ENCODE data around the gene RCOR2. TPM values are rescaled to one million over a fixed set of nuclear protein-coding genes. Genes with fewer than 3 reads are reported as not detected.

RCOR2 gene
- total RNA-seq, 1 donor from 2014 or later, result 70.6 TPM

- H3K4me3 Mint-ChIP-seq, result no peak overlapping the region
- H3K9me3 Mint-ChIP-seq, result no peaks in the 10 kb centered on the region
- peaks cover 2% of the 10 kb centered on the region for H3K27me3 Mint-ChIP-seq (ENCODE audit: insufficient read depth, low read depth)
- Histone ChIP-seq H3K79me2 (ENCODE audit: low read depth) (peaks cover 97% of the 10 kb centered on the region), H4K20me1 (ENCODE audit: low read depth) (peaks cover 96% of the 10 kb centered on the region), H3K4me3 (no peak overlapping the region), H3K27me3 (no peaks in the 10 kb centered on the region), H2AFZ (replicated peaks) (no peak overlapping the region), H3K36me3 (no peaks in the 10 kb centered on the region), H3K9ac (no peak overlapping the region), H3K27ac (no peak overlapping the region), H3K4me1 (peaks cover 11% of the 10 kb centered on the region), H3K9me3 (ENCODE audit: low read depth) (no peaks in the 10 kb centered on the region), H3K4me2 (no peak overlapping the region), H3F3A (ENCODE audit: low read depth) (peaks cover 8% of the 10 kb centered on the region)
- peaks cover 45% of the 10 kb centered on the region for H3K4me1 Mint-ChIP-seq
- no peak for TF ChIP-seq EZH2phosphoT487 (IDR thresholded peaks at IDR 0.05)
- no peak for TF ChIP-seq EZH2 (IDR thresholded peaks at IDR 0.05)
- TF ChIP-seq CTCF (IDR thresholded peaks at IDR 0.05), result no peak
- H3K27ac Mint-ChIP-seq, result no peak overlapping the region
- no peak for DNase-seq (ENCODE audit: low spot score)
- H3K36me3 Mint-ChIP-seq, result peaks cover 8% of the 10 kb centered on the region
Measured at GRCh38 chr11:63872800-63873197, 44.2 kb downstream of the RCOR2 start.

GRCh38 chr11:63871962-63872799, 44.8 kb downstream of the RCOR2 start:
- peak; percentile 41 for DNase-seq (ENCODE audit: low spot score)
- Histone ChIP-seq H3K4me2 (no peak overlapping the region), H3K79me2 (ENCODE audit: low read depth) (peaks cover 97% of the 10 kb centered on the region), H3K9ac (no peak overlapping the region), H4K20me1 (ENCODE audit: low read depth) (peaks cover 96% of the 10 kb centered on the region), H3F3A (ENCODE audit: low read depth) (peaks cover 8% of the 10 kb centered on the region), H3K9me3 (ENCODE audit: low read depth) (no peaks in the 10 kb centered on the region), H3K27ac (no peak overlapping the region), H3K27me3 (no peaks in the 10 kb centered on the region), H2AFZ (replicated peaks) (no peak overlapping the region), H3K4me1 (peaks cover 7% of the 10 kb centered on the region), H3K4me3 (no peak overlapping the region), H3K36me3 (no peaks in the 10 kb centered on the region)
- Mint-ChIP-seq H3K4me3 (peak overlapping the region; percentile 43), H3K27ac (no peak overlapping the region), H3K9me3 (no peaks in the 10 kb centered on the region), H3K4me1 (peaks cover 45% of the 10 kb centered on the region), H3K36me3 (peaks cover 11% of the 10 kb centered on the region), H3K27me3 (ENCODE audit: insufficient read depth, low read depth) (peaks cover 2% of the 10 kb centered on the region)
- TF ChIP-seq EZH2 (IDR thresholded peaks at IDR 0.05) (no peak), EZH2phosphoT487 (IDR thresholded peaks at IDR 0.05) (no peak), CTCF (IDR thresholded peaks at IDR 0.05) (peak; percentile 27)

- no peak overlapping the region for H3K9ac ChIP-seq
- peaks cover 2% of the 10 kb centered on the region for H3K27me3 Mint-ChIP-seq (ENCODE audit: insufficient read depth, low read depth)
Measured at GRCh38 chr11:63870351-63871140, 46.4 kb downstream of the RCOR2 start.

More at GRCh38 chr11:63870351-63871140, 46.4 kb downstream of the RCOR2 start:
- no peak overlapping the region for H3K4me2 ChIP-seq
- H4K20me1 ChIP-seq (ENCODE audit: low read depth), result peaks cover 96% of the 10 kb centered on the region
- no peaks in the 10 kb centered on the region for H3K9me3 Mint-ChIP-seq
- H3K27me3 ChIP-seq, result no peaks in the 10 kb centered on the region
- H3K9me3 ChIP-seq (ENCODE audit: low read depth), result no peaks in the 10 kb centered on the region
- H2AFZ ChIP-seq (replicated peaks), result no peak overlapping the region
- no peak for DNase-seq (ENCODE audit: low spot score)
- no peak overlapping the region for H3K4me3 ChIP-seq
- TF ChIP-seq EZH2phosphoT487 (IDR thresholded peaks at IDR 0.05), result no peak
- TF ChIP-seq EZH2 (IDR thresholded peaks at IDR 0.05), result no peak
- no peak overlapping the region for H3K27ac Mint-ChIP-seq
- H3K4me1 Mint-ChIP-seq, result peaks cover 50% of the 10 kb centered on the region
- H3F3A ChIP-seq (ENCODE audit: low read depth), result peaks cover 8% of the 10 kb centered on the region
- no peak overlapping the region for H3K27ac ChIP-seq
- H3K4me1 ChIP-seq, result peaks cover 7% of the 10 kb centered on the region
- H3K4me3 Mint-ChIP-seq, result no peak overlapping the region
- H3K36me3 ChIP-seq, result no peaks in the 10 kb centered on the region
- H3K79me2 ChIP-seq (ENCODE audit: low read depth), result peaks cover 97% of the 10 kb centered on the region
- H3K36me3 Mint-ChIP-seq, result peaks cover 15% of the 10 kb centered on the region

Data from neural progenitor cell (in vitro differentiated cells).